IMR-90 (cell line): ENCODE data around the gene WDR90.

Source experiments
- CEBPB ChIP-seq: IDR thresholded peaks from 2 replicates; pipeline ENCODE4 v1.6.1; 2012; ENCODE audit warnings: low read depth, low read length, improper control_type of control experiment
- CTCF ChIP-seq: conservative IDR thresholded peaks from 2 replicates; pipeline ENCODE4 v1.5.1; 2012; ENCODE audit warnings: mild to moderate bottlenecking, low read depth, low read length, improper control_type of control experiment
- POLR2A ChIP-seq: IDR thresholded peaks from 2 replicates; pipeline ENCODE4 v1.6.1; 2012; ENCODE audit warnings: mild to moderate bottlenecking, low read depth, low read length
- RCOR1 ChIP-seq: IDR thresholded peaks from 2 replicates; pipeline ENCODE4 v1.6.1; 2012; ENCODE audit warnings: mild to moderate bottlenecking, low read length, improper control_type of control experiment; ENCODE audit not compliant: insufficient replicate concordance

GRCh38 chr16:680625-680945, 31.4 kb downstream of the WDR90 start:
- TF ChIP-seq CTCF = no peak
- no peak for TF ChIP-seq CEBPB
- no peak for TF ChIP-seq POLR2A
- TF ChIP-seq RCOR1 = no peak
